HG02571 (cell line): ENCODE measurements around the gene HOXA9.

Experiments used
- ATAC-seq: cut with Tn5 transposase; IDR thresholded peaks from one replicate; pipeline ENCODE4 v1.9.1; 2021; ENCODE audit warnings: mild to moderate bottlenecking, moderate library complexity; ENCODE audit not compliant: unreplicated experiment

Gene HOXA9

GRCh38 chr7:27155816-27156507 lies 9.4 kb downstream of the HOXA9 start:
- no peak for ATAC-seq

DNA sequence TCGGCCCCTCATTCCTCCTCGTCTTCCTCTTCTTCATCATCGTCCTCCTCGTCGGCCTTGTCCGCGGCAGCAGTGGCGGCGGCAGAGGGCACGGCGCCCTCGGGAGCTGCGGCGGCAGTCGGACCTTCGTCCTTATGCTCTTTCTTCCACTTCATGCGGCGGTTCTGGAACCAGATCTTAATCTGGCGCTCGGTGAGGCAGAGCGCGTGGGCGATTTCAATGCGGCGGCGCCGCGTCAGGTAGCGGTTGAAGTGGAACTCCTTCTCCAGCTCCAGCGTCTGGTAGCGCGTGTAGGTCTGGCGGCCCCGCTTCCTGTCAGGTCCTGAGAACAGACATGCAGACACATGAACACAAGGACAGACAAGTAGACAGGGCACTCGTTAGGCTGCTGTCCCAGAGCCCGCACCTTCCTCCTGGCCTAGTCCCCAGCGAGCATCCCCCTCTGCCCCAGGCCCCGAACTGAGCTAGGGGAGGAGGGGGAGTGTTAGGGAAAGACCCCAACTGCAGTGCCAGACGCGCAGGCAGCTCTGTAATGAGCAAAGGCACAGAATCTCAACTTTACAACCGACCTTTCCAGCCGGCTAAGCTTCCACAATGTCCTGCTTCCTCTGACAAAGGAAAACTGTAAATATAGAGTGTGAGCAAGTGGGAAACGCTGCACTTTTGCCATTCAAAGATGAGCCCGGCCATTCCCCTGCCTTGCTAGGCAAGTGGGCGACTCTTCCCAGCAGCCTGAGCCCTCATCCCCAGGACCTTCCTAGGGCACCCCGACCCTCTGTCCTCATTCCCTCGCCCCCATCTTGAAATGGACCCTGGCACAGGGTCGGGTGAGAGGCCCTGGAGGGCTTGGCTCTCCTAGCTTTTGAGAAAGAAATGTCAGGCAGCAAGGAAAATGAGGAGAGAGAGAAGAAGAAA lies 10.2 kb downstream of the HOXA9 start:
- ATAC-seq: no peak

- ATAC-seq: no peak
Measured at GRCh38 chr7:27154369-27154768, 11.0 kb downstream of the HOXA9 start.

- no peak for ATAC-seq
Measured at GRCh38 chr7:27153526-27153925, 11.8 kb downstream of the HOXA9 start.

DNA sequence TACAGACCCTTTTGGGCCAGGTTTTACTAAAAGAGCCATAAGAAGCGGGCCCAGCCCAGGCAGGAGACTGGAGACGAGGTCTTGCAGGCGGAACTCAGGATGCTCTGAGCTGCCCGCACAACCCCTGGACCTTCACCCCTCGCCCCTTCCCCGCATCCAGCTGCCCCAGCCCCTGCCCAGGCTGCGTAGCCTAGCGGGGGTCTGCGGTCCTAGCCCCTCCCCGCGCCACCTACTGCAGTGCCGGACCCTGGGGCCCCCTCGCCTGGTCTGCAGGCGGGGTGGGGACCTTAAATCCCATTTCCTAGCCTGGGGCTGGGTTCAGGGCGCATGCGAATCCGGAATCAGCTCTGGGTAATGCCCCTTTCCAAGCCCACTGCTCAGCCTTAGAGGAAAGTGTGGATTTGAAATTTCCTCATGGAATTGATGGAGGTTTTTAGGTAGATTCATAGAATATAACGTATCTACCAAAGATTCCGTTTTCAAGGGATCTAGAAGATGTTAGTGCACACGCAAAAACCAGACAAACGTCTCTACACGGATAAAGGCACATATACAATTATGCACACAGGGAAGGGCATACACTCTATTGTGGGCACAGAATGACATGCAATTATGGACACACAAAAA lies 12.4 kb downstream of the HOXA9 start:
- ATAC-seq: no peak

DNA sequence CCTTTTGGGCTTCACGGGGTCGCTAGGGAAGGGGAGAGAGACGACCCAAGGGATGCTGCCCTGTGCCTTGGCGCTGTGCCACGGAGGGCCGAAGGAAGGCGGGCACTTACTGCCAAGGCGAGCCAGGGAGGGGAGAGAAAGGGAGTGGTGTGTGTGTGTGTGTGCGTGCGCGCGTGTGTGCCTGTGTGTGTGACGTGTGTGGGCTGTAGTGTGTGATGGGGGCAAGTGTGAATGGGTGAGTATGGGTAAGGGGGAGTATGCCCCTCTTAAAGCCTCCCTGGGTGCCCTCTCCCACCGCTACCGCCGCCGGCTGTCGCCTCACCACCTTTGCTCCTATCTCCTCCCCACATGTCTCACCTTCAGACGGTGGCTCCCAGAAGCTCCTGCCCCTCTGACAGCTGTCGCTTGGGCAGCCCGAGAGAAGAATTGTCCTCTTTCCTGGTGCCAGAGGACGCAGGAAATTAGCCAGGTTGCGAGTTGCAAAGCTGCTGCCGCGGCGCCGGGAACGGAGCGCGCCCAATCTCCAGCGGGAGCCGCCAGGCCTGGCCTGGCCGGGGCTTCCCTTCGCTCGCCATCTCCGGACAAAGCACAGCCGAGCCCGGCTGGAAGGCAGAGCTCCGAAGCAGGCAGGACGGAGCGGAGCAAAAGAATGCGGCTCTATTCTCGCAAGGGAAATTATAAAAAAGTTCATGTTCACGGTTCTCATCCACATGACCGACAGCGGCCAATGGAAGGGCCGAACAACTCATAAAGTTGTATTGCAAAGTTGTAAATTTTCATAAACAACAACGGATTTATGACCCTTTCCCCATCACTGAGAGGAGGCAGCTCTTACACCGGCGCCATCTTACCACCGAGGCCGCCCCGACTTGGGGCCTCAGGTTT lies 13.2 kb downstream of the HOXA9 start, which contains the start of gene HOXA3:
HOXA3 (minus strand) TSS at position 653 of the 885 bp plus-strand sequence. CDS start 41,943 bp downstream, outside the sequence.
- ATAC-seq: no peak

DNA sequence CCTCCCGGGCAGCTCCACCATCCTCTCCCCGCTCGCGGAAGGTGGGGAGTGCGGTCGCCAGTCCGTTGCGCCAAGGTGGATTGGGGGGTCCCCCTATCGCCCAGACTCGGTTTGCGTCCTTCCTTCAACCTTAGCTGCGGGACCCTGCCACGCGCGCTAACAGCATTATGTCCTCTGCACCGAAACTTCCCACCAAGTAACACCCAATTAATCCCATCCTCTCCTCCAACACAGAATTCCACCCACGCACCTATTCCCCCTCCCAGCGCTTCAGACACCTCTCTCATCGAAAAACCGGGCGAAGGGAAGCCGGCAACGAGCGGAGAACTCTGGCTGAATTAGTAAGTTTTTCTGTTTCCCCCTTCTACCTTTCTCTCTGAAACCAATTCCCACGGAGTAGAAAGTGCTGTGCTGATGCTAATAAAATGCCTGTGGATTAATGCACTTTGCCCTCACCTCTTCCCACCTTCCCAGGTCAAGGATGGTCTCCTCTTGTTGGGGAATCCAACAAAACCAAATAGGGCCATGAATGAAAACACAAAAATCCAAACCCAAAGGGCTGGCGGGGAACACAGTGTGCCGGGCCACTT lies 13.9 kb downstream of the HOXA9 start:
- ATAC-seq: no peak

GRCh38 chr7:27150568-27151340 lies 14.6 kb downstream of the HOXA9 start:
- peak; percentile 87 for ATAC-seq

GRCh38 chr7:27149842-27150567 lies 15.3 kb downstream of the HOXA9 start:
- no peak for ATAC-seq

DNA sequence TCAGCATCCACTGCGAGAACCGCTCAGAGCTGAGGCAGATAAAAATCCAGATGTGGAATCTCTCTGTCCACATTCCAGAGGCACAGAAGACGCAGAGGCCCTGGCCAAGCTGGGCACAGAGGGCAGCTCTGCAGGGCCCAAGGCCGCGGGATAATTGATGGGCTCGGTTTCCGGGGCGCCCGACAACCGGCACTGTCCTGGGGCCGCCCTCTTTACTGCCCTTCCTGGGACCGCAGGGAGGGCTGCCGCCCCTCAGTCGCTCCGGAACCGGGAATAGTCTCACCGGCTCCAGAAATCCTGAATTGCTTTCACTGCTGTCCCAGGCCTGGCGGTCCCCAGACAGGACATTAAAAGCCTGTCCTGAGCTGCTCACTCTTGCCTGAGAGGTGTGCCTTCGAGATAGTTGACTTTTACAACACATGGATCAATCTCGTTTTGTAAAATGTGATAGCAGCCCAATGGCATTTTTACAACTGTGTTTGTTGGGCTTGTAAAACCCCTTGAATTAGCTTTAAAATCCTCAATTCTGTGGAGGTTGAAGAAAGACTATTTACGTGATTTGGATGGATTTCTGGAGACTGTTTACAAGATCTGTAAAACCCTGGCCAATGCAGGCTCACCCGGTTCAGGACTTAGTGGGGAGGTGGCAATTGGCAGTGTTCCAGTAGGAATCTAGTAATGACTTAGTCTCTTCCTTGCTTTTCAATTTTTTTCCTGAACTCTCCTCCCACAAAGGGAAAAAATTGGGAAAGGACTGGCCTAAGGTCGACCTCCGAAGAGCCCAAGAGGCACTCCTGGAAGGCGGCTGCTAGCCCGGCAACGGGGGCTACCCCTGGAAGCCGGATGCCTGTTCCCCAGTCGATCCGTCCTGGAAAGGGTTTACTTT lies 16.3 kb downstream of the HOXA9 start:
- ATAC-seq: no peak

DNA sequence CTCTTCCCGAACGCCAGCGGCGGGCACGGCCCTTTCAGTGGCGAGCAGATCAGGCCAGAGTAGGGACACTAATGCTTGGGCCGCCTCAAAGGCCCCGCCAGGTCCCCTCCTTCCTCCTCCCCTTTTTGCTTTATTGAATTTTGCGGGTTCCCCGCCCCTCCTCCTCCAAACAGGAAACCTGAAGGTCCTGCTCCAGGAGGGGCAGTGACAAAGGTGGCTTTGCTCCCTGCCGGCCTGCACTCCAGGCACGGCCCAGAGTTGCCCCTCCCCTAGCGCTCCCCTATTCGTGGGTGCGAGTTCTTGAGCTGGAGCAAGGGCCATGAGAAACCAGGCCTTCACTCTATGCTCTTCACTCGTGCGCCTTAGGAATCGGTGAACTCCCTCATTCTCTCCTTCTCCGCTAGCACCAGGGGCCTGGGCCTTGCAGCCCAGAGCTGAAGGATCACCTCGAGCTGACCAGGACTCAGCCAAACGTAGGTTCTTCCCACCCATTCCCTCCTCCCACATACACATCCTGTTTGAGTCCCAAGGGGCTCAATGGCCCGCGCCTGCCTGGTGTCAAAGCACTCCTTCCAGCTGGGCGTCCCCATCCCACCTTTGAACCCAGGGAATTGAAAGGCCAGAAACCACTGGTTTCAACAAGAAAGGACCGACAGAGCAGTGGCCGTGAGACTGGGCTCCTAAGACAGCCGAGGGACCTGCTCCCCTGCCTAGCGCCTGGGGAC lies 17.1 kb downstream of the HOXA9 start:
- no peak for ATAC-seq

DNA sequence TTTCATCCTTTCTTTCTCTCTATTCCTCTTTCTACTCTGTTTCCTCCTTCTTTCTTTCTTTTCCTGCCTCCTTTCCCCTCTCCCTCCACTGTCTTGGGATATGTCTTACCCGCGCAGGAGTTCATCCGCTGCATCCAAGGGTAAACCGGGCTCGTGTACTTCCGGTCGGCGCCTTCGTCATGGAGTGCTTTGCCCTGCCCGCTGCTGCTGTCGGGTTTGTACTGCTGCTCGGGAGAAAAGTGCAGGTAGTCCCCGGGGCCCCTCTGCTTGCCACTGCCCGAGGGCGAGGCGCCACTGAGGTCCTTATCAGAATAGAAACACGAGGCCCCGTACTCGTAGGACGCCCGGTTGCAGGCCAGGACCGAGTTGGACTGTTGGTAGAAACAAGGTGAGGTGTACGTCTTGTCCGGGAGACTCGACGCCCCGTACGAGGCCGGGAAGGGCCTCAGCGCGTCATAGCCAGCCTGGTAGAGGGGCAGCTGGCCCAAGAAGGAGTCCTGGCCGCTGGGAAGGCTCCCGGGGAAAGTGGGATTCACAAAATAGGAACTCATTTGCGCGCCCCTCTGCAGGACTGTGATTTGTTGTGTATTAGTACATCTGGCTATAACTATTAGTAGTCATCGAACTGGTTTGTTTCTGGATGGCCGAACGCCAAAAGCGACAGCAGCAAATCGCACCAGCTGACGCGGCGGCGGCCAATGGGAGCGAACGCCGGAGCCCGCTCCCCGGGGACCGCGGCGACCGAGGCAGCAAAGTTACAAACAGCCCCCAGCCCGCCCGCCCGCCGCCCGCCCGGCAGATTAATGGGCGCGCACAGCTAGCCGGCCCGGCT lies 17.9 kb downstream of the HOXA9 start, which contains the start of gene HOXA6:
HOXA6 (minus strand) TSS at position 576 of the 832 bp plus-strand sequence; CDS start at position 551, 25 bp downstream.
- ATAC-seq: no peak

DNA sequence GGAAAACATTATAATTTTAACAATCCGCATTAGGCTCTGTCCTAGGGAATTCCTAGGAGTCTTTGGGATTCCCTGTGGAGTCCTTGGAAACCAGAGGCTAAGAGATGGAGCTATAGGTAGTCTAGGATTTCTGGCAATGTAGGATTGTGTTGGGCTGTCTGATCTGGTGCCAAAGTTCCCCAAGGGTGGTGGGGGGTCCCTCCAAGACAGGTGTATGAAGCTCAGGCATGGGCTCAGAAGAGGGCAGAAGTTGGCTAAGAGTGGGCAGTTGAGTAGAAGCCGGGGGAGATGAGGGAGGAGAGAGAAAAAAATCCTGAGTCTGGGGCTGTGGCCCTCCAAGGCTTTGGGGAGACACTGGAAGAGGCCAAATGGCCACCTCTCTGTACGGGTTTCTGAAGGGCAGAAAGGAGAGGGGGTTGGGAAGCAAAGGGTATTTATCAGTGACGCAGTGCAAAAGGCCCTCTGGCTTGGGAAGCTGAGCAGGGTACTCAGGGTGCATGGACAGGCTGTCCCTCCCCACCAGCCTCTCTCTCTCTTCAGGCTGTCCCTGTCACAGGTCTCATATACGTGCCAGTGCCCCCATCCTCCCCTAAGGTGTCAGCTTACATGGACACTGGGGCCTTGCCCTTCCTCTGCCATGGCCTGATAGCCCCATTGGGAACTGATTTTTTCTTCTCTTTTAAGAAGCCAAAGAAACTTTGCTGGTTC lies 18.7 kb downstream of the HOXA9 start:
- ATAC-seq: no peak

- ATAC-seq: no peak
Measured at GRCh38 chr7:27145914-27146412, 19.4 kb downstream of the HOXA9 start.

DNA sequence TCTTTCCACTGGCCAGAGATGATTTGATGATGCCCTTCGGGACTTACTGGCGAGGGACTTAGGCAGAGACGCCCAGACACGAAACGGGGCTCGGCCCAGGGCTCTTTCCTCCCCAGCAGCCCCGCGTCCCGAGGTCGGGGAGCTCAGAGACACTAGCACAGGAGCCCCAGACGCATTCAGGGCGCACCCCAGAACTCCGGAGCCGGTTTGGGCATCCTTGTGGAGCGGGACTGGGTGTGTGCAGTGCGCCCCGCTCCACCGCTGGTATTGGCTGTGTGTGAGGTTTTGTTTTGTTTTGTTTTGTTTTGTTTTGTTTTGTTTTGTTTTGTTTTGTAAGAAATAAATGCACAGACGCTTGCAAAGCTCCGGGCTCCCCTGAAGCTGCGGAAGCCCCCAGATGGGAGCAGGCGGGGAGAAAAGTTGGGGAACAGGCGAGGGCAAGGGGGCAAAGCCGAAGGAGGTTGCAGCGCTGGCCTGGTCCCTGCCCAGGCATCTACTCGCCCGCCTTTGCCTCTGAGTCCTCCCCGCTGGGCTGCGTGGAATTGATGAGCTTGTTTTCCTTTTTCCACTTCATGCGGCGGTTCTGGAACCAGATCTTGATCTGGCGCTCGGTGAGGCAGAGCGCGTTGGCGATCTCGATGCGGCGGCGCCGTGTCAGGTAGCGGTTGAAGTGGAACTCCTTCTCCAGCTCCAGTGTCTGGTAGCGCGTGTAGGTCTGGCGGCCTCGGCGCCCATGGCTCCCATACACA lies 20.0 kb downstream of the HOXA9 start:
- no peak for ATAC-seq
